Measurements from ENCODE around the gene EDN1. TPM values are rescaled to one million over a fixed set of nuclear protein-coding genes. Genes with fewer than 3 reads are reported as not detected.

Gene EDN1
- total RNA-seq, 4 donors from 2014 or later: 3.0 to 11.8 (median 5.9) TPM

GRCh38 chr6:12245763-12246718 is 44.1 kb upstream of the EDN1 start:
- H3K4me3 ChIP-seq: no peak overlapping the region
- intact Hi-C loops (cut with DNase I): no loop called here
- no peak for DNase-seq
- H3K27me3 ChIP-seq: no peaks in the 10 kb centered on the region
- no peaks in the 10 kb centered on the region for H3K4me1 ChIP-seq
- H3K9me3 ChIP-seq: no peaks in the 10 kb centered on the region
- no peak overlapping the region for H3K27ac ChIP-seq
- 48 to 54% methylated on average over 6 of the region's 6 CpGs for WGBS, 2 donors
- H3K36me3 ChIP-seq: no peaks in the 10 kb centered on the region
- TF ChIP-seq POLR2A (IDR thresholded peaks at IDR 0.05): no peak
- TF ChIP-seq, protein P1, sequence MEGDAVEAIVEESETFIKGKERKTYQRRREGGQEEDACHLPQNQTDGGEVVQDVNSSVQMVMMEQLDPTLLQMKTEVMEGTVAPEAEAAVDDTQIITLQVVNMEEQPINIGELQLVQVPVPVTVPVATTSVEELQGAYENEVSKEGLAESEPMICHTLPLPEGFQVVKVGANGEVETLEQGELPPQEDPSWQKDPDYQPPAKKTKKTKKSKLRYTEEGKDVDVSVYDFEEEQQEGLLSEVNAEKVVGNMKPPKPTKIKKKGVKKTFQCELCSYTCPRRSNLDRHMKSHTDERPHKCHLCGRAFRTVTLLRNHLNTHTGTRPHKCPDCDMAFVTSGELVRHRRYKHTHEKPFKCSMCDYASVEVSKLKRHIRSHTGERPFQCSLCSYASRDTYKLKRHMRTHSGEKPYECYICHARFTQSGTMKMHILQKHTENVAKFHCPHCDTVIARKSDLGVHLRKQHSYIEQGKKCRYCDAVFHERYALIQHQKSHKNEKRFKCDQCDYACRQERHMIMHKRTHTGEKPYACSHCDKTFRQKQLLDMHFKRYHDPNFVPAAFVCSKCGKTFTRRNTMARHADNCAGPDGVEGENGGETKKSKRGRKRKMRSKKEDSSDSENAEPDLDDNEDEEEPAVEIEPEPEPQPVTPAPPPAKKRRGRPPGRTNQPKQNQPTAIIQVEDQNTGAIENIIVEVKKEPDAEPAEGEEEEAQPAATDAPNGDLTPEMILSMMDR (IDR thresholded peaks at IDR 0.05): no peak

GRCh38 chr6:12246900-12247299 is 43.3 kb upstream of the EDN1 start:
- DNase-seq: no peak
- Histone ChIP-seq H3K4me1 (no peaks in the 10 kb centered on the region), H3K27me3 (no peaks in the 10 kb centered on the region), H3K9me3 (no peaks in the 10 kb centered on the region), H3K27ac (no peak overlapping the region), H3K4me3 (no peak overlapping the region), H3K36me3 (no peaks in the 10 kb centered on the region)
- intact Hi-C loops (cut with DNase I): no loop called here
- WGBS, 2 donors: 45 to 88% methylated on average over 1 to 2 of the region's 2 CpGs
- TF ChIP-seq, protein P1 (IDR thresholded peaks at IDR 0.05): no peak
- no peak for TF ChIP-seq POLR2A (IDR thresholded peaks at IDR 0.05)

DNA sequence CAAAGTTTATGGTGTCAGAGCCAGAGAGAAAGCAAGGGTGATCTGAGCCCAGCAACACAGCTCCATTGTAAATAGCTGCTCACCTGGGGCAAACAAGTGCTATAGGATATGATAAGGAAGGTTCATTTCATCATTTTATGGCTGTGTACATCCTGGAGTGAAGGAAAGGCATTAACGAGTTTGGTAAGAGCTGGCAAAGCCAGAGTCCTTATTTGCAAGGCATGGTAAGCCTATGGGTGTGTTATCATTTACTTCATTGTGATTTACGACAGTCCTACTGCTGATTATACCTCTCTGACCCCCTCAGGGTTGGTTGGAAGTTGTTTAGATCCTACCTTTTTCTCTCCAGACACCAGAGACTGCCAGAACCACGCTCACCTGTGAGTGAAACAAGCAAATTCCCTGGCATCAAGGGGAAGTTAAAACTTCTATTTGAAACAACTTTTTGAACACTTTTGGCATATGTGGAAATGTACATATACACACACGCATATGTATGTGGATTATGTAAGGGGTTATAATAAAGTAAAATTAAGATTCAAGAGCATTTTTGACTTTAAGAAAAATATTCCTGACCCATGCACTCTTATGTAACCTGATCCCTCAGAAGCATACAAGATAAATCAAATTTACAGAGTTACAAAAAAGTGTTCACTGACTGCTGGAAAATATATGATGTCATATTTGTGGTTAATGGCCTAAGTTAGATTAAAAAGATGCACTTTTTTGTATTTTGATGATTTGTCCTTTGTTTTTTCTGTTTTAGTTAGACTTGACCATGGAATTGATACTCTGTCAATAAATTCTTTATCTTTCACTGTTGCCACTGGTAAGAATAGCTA is 40.4 kb upstream of the EDN1 start:
- H3K4me1 ChIP-seq: no peaks in the 10 kb centered on the region
- no peak for TF ChIP-seq POLR2A (IDR thresholded peaks at IDR 0.05)
- TF ChIP-seq, protein P1 (IDR thresholded peaks at IDR 0.05): no peak
- no peak overlapping the region for H3K27ac ChIP-seq
- H3K4me3 ChIP-seq: no peak overlapping the region
- 40 to 51% methylated on average over 4 of the region's 4 CpGs for WGBS, 2 donors
- no peaks in the 10 kb centered on the region for H3K9me3 ChIP-seq
- intact Hi-C loops (cut with DNase I): no loop called here
- H3K36me3 ChIP-seq: no peaks in the 10 kb centered on the region
- no peak for DNase-seq
- no peaks in the 10 kb centered on the region for H3K27me3 ChIP-seq

DNA sequence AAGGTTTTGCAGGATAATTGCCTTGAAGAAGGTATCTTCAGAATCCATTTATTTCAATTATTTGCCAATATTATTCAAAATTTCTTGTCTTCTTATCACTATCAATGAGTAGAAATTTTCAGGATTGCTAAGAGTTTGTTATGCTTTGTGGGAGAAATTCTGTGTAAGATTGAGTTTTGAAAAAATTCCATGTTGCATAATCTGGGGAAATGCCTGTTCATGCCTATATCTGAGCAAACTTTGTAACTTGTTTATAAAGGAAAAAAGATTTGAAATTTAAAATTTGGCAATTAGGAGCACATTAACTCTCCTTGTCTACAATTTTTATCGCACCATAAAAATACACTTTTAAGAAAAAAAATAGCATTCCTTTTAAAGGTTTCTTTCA is 39.8 kb upstream of the EDN1 start:
- WGBS, 2 donors: 22 to 57% methylated on average over 1 of the region's 1 CpG
- DNase-seq: no peak
- TF ChIP-seq POLR2A (IDR thresholded peaks at IDR 0.05): no peak
- TF ChIP-seq, protein P1 (IDR thresholded peaks at IDR 0.05): no peak
- intact Hi-C loops (cut with DNase I): no loop called here
- Histone ChIP-seq H3K4me1 (no peaks in the 10 kb centered on the region), H3K27me3 (no peaks in the 10 kb centered on the region), H3K4me3 (no peak overlapping the region), H3K9me3 (no peaks in the 10 kb centered on the region), H3K27ac (no peak overlapping the region), H3K36me3 (no peaks in the 10 kb centered on the region)

- H3K9me3 ChIP-seq: no peaks in the 10 kb centered on the region
- H3K4me1 ChIP-seq: no peaks in the 10 kb centered on the region
- no peak for DNase-seq
- no peaks in the 10 kb centered on the region for H3K36me3 ChIP-seq
- H3K4me3 ChIP-seq: no peak overlapping the region
- WGBS, 2 donors: 85 to 88% methylated on average over 5 of the region's 5 CpGs
- no peaks in the 10 kb centered on the region for H3K27me3 ChIP-seq
- TF ChIP-seq, protein P1 (IDR thresholded peaks at IDR 0.05): no peak
- TF ChIP-seq POLR2A (IDR thresholded peaks at IDR 0.05): no peak
- intact Hi-C loops (cut with DNase I): no loop called here
- no peak overlapping the region for H3K27ac ChIP-seq
Measured at GRCh38 chr6:12254210-12254609, 36.0 kb upstream of the EDN1 start.
